Activated naive CD8-positive, alpha-beta T cell treated with anti-CD3 and anti-CD28 coated beads for 36 hours (primary cell): ENCODE data around the gene TMEM248. TPM values are rescaled to one million over a fixed set of nuclear protein-coding genes. Genes with fewer than 3 reads are reported as not detected.
A peak's percentile ranks its signal among the peaks of the same experiment; 100 is the strongest.
"Not testable (repeated sequence)": the region's sequence is repeated elsewhere in the genome, so short reads cannot be mapped to it uniquely, and the experiment has no call there.

ENCODE experiments used
- DNase-seq: peaks from one replicate; pipeline ENCODE4 v3.0.0; 2021
- H3K27ac Mint-ChIP-seq: one replicate; pipeline ENCODE4 v1.8.0; 2022; ENCODE audit warnings: mild to moderate bottlenecking, moderate library complexity, mixed read lengths
- H3K27me3 Mint-ChIP-seq: one replicate; pipeline ENCODE4 v1.8.0; 2022; ENCODE audit warnings: mild to moderate bottlenecking, mixed read lengths
- H3K36me3 Mint-ChIP-seq: one replicate; pipeline ENCODE4 v1.8.0; 2021; ENCODE audit warnings: mild to moderate bottlenecking, mixed read lengths
- H3K4me1 Mint-ChIP-seq: one replicate; pipeline ENCODE4 v1.8.0; 2021; ENCODE audit warnings: mixed read lengths
- H3K4me3 Mint-ChIP-seq: one replicate; pipeline ENCODE4 v1.8.0; 2022; ENCODE audit warnings: mild to moderate bottlenecking, moderate library complexity, mixed read lengths
- H3K9me3 Mint-ChIP-seq: one replicate; pipeline ENCODE4 v1.8.0; 2022; ENCODE audit warnings: mixed read lengths
- total RNA-seq, 2 experiments: library from RNA; stranded (reverse); gene quantifications; one replicate each; pipeline ENCODE4 v1.2.3, GENCODE V29; 2021

The TMEM248 gene
- total RNA-seq, 2 experiments from 2014 or later, result 80.3 to 82.6 TPM

- peaks cover 23% of the 10 kb centered on the region for H3K4me1 Mint-ChIP-seq
- peak overlapping the region; percentile 100 for H3K27ac Mint-ChIP-seq
- H3K36me3 Mint-ChIP-seq, result peaks cover 19% of the 10 kb centered on the region
Measured at GRCh38 chr7:66994051-66994450, 73.0 kb downstream of the TMEM248 start.

DNA sequence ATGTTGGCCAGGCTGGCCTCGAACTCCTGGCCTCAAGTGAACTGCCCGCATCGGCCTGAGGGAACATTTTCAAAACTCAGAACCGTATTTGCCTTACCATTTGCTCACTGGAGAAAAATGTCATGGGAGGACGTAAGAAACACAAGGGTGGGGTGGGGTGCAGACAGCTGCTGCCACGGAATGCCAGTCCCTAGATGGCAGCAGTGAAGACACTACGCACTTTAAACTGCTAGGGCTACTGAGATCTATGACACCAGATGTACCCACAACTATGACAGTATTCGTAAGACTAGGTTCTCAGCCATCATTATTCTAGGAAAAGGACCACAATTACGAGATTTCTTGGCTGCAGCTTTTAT is 73.6 kb downstream of the TMEM248 start:
- not testable (repeated sequence) for H3K27me3 Mint-ChIP-seq, H3K9me3 Mint-ChIP-seq
- Mint-ChIP-seq H3K36me3 (peaks cover 19% of the 10 kb centered on the region), H3K4me3 (peak overlapping the region; percentile 98), H3K4me1 (peaks cover 26% of the 10 kb centered on the region), H3K27ac (peak overlapping the region; percentile 100)
- peak; percentile 46 for DNase-seq

More at GRCh38 chr7:66994051-66994450, 73.0 kb downstream of the TMEM248 start:
- DNase-seq, H3K9me3 Mint-ChIP-seq, H3K27me3 Mint-ChIP-seq: not testable (repeated sequence)
- H3K4me3 Mint-ChIP-seq, result peak overlapping the region; percentile 98

DNA sequence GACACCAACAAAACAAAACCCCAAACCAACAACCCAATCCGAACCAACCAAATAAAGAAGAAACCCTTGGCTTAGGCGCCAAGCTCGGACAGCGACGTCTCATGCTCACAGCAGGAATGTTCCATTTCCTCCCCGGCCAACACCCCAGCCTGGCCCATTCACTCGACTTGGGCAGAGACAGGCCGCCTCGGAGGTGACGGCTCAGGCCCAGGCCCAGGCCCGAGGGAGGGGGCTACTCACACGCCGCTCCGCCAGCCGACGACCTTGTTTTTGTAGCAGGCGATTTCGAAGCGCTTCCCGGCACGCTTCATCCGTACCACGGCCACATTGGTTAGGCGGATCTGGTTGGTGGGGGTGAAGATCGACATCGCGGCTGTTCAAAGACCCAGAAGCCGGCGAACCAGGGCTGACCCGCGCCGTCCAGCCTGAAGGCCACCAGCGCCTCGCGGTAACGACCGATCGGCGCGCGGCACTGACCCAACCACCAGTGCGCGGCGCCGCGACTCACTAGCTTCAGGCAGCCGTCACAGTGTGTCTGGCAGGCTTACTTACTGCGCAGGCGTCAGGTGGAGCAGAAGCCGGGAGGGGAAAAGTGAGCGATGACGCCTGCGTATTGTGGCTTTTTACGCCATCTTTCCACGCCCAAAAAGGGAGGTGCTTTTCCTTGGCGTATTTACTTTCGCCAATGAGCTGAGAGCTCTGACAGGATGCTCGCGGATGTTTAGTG is 74.2 kb downstream of the TMEM248 start, which contains the start of gene SBDS:
Gene SBDS (minus strand): TSS at position 537 of the 727 bp plus-strand sequence. CDS start 169 bp downstream, at position 368.
- H3K4me3 Mint-ChIP-seq, result peak within 1 kb of the TSS; percentile 100
- peaks cover 19% of the 10 kb centered on the region for H3K36me3 Mint-ChIP-seq
- peaks cover 26% of the 10 kb centered on the region for H3K4me1 Mint-ChIP-seq
- not testable (repeated sequence) for H3K27me3 Mint-ChIP-seq, H3K9me3 Mint-ChIP-seq
- peak; percentile 89 for DNase-seq
- peak within 1 kb of the TSS; percentile 100 for H3K27ac Mint-ChIP-seq

DNA sequence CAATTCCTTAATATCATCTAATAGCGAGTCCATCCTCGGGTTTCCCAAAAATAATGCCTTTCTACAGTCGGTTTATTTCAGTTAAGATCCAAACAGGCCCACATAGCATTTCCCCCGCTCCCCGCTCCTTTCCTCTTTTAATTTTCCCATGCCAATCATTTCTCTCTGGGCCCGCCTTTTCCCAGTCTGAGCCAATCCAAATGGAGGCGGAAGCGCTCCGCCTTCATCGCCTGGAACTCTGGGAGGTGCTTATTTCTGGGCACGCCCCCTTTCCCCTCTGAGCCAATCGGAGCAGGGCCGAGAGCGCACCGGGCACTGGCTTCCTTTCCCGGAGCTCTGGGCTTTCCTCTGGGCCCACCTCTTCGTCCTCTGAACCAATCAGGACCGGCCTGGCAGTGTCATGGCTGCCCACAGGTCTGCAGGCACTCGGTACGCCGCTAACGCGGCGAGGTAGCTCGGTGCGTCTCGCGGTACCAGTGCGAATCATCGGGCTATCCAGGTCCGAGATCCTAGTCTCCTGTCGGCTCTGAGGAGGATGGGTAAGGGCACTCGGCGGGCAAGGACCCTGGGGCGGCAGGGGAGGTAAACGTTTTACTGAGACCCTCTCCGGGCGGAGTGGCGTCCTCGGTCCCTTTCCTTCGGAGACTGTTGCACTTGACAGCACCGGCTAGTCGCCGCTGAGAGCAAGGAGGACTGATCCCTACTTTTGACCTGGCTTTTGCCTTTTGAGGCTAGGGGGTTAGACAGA is 75.6 kb downstream of the TMEM248 start, which contains the start of gene TYW1:
Gene TYW1 (plus strand): TSS at position 390 of the 748 bp plus-strand sequence. CDS start 146 bp downstream, at position 536.
- peaks cover 18% of the 10 kb centered on the region for H3K36me3 Mint-ChIP-seq
- peak; percentile 98 for DNase-seq
- peaks cover 26% of the 10 kb centered on the region for H3K4me1 Mint-ChIP-seq
- H3K4me3 Mint-ChIP-seq, result peak within 1 kb of the TSS; percentile 100
- not testable (repeated sequence) for H3K9me3 Mint-ChIP-seq, H3K27me3 Mint-ChIP-seq
- H3K27ac Mint-ChIP-seq, result peak within 1 kb of the TSS; percentile 100

DNA sequence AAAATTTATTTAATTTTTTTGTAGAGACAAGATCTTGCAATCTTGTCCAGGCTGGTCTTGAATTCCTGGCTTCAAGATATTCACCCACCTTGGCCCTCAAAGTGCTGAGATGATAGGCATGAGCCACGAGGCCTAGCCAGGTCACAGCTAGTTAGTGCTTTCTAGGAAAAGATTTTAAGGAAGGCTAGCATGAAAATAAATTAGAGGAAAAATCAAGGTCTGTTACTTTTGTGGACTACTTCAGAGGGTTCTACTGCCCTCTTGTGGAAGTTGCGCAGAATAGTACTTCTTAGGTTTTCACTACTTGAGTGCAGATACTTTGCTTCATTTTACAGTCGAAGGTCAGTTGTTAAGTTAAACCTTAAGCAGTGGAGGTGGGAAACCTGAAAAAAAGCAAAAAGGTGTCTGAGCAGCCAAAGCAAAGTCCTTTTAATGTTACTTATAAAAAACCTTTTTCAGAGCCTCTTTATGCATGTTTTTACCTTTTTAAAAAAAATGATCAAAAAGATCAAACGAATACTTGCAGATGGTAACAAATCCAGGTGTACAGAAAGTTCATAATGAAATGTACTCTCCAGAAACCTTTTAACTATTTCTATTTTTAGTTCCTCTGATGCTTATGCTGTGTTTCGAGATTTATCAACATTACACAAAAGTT is 79.7 kb downstream of the TMEM248 start:
- not testable (repeated sequence) for H3K4me3 Mint-ChIP-seq, H3K27me3 Mint-ChIP-seq, DNase-seq, H3K4me1 Mint-ChIP-seq, H3K36me3 Mint-ChIP-seq, H3K9me3 Mint-ChIP-seq
- peak overlapping the region; percentile 56 for H3K27ac Mint-ChIP-seq

GRCh38 chr7:67004145-67004544 is 83.1 kb downstream of the TMEM248 start:
- not testable (repeated sequence) for H3K4me3 Mint-ChIP-seq, H3K27ac Mint-ChIP-seq, H3K27me3 Mint-ChIP-seq, H3K9me3 Mint-ChIP-seq, DNase-seq, H3K4me1 Mint-ChIP-seq
- H3K36me3 Mint-ChIP-seq, result peaks cover 14% of the 10 kb centered on the region

DNA sequence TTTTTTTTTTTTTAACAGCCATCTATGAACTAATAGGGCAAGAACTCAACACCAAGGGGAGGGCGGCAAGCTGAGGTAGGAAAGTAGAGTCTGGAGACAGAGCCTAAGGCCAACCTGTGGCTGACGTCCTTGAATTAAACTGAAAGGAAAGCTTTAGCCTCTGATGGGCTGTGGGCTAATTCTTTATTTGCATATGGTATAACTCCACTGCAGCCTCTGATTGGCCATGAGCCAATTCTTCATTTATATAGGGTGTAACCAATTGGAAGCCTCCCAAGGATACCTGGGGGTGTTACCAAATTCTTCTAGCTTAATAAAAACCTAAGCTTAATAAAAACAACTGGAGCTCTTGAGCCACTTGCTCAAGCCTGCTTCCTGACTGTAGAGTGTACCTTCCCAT is 85.9 kb downstream of the TMEM248 start:
- H3K4me1 Mint-ChIP-seq, result peaks cover 4% of the 10 kb centered on the region
- no peak for DNase-seq
- peaks cover 16% of the 10 kb centered on the region for H3K36me3 Mint-ChIP-seq
- no peak overlapping the region for H3K27ac Mint-ChIP-seq
- H3K4me3 Mint-ChIP-seq, result no peak overlapping the region
- no peaks in the 10 kb centered on the region for H3K9me3 Mint-ChIP-seq
- no peaks in the 10 kb centered on the region for H3K27me3 Mint-ChIP-seq

Other genes starting within 250 kb of the TMEM248 start
- gene RABGEF1, start 180.5 kb upstream of the TMEM248 start, total RNA-seq, result 10 to 100 TPM; 18.9 to 20.3 TPM
- gene SBDS, start 74.4 kb downstream of the TMEM248 start, total RNA-seq, result 10 to 100 TPM; 77.9 to 87.1 TPM
- gene TYW1, start 75.6 kb downstream of the TMEM248 start, total RNA-seq, result 10 to 100 TPM; 16.7 to 17.8 TPM